H1 (cell line): ENCODE data around the gene PTPRE. TPM values are rescaled to one million over a fixed set of nuclear protein-coding genes. Genes with fewer than 3 reads are reported as not detected.

ENCODE experiments used
- CTCF ChIA-PET: fragments of 300-600 bp; sonication (Branson Sonifier 250); formaldehyde crosslinking; loops from one replicate; lab custom pipeline; 2021; ENCODE audit not compliant: partially characterized antibody; lab: Charles Lee
- POLR2A ChIA-PET: fragments of 300-600 bp; sonication (Branson Sonifier 250); formaldehyde crosslinking; loops from one replicate; lab custom pipeline; 2021; ENCODE audit warnings: inconsistent platforms; ENCODE audit not compliant: partially characterized antibody; lab: Charles Lee
- DNase-seq, 2 experiments: peaks; one replicate each; pipeline versions ENCODE4 v3.0.0 to v3.0.0-alpha.2; 2010 to 2022; ENCODE audit warnings: low spot score in 2 of 2, low read depth in 1 of 2, mixed read lengths in 1 of 2
- FAIRE-seq: peaks from 2 replicates; lab custom pipeline; 2011; peaks lifted over from hg19 to GRCh38; lab: Jason Lieb, UNC
- H2AFZ ChIP-seq: 2 replicates; pipeline ENCODE4 v1.8.1; 2012; ENCODE audit warnings: low read length, inconsistent platforms
- H2AK5ac ChIP-seq: 2 replicates; pipeline ENCODE4 v1.6.1; 2013; ENCODE audit warnings: low read depth, low read length
- H2BK120ac ChIP-seq: replicated peaks from 2 replicates; pipeline ENCODE3; 2013; ENCODE audit warnings: low read depth, low read length, inconsistent platforms
- H2BK12ac ChIP-seq: 2 replicates; pipeline ENCODE4 v1.6.1; 2013; ENCODE audit warnings: low read depth, low read length
- H2BK15ac ChIP-seq: 2 replicates; pipeline ENCODE4 v1.6.1; 2013; ENCODE audit warnings: low read length
- H2BK20ac ChIP-seq: 2 replicates; pipeline ENCODE4 v1.6.1; 2013; ENCODE audit warnings: low read length
- H2BK5ac ChIP-seq: 2 replicates; pipeline ENCODE4 v1.6.1; 2013; ENCODE audit warnings: low read depth, low read length
- H3K14ac ChIP-seq: 2 replicates; pipeline ENCODE4 v1.6.1; 2013; ENCODE audit warnings: inconsistent platforms; ENCODE audit not compliant: insufficient read length
- H3K18ac ChIP-seq: 2 replicates; pipeline ENCODE4 v1.6.1; 2013; ENCODE audit warnings: low read length; ENCODE audit errors: extremely low read depth
- H3K23ac ChIP-seq: 2 replicates; pipeline ENCODE4 v1.6.1; 2013; ENCODE audit warnings: inconsistent platforms; ENCODE audit not compliant: insufficient read length
- H3K23me2 ChIP-seq: 2 replicates; pipeline ENCODE4 v1.6.1; 2013; ENCODE audit warnings: low read depth, low read length
- H3K27ac ChIP-seq: 2 replicates; pipeline ENCODE4 v1.6.1; 2011; ENCODE audit warnings: low read depth, low read length, inconsistent platforms
- H3K27me3 ChIP-seq, 4 experiments: replicated peaks in 1 of 4; 1 replicate in 1 of 4; 2 replicates in 3 of 4; pipeline versions ENCODE4 v1.6.1 to v1.8.1; 2011 to 2013; ENCODE audit warnings: low read length in 3 of 4, mild to moderate bottlenecking in 3 of 4, inconsistent platforms in 2 of 4, mixed read lengths in 2 of 4, moderate library complexity in 1 of 4; ENCODE audit not compliant: control insufficient read depth in 3 of 4, insufficient read depth in 3 of 4; ENCODE audit errors: extremely low read depth in 1 of 4
- H3K36me3 ChIP-seq, 4 experiments: 2 replicates each; pipeline versions ENCODE4 v1.6.1 to v1.8.1; 2011 to 2013; ENCODE audit warnings: mild to moderate bottlenecking in 4 of 4, low read length in 3 of 4, moderate library complexity in 2 of 4, control low read depth in 1 of 4, inconsistent platforms in 1 of 4; ENCODE audit not compliant: insufficient read depth in 4 of 4, control insufficient read depth in 2 of 4
- H3K4ac ChIP-seq: replicated peaks from 2 replicates; pipeline ENCODE3; 2013; ENCODE audit warnings: low read length, low read depth, mixed read lengths, inconsistent platforms; ENCODE audit not compliant: insufficient read length
- H3K4me1 ChIP-seq, 4 experiments: replicated peaks in 1 of 4; 1 replicate in 1 of 4; 2 replicates in 3 of 4; pipeline versions ENCODE4 v1.6.1 to v1.8.1; 2011 to 2013; ENCODE audit warnings: low read length in 3 of 4, inconsistent platforms in 2 of 4, mixed read lengths in 1 of 4; ENCODE audit not compliant: insufficient read depth in 4 of 4, control insufficient read depth in 3 of 4
- H3K4me2 ChIP-seq, 2 experiments: 2 replicates each; pipeline versions ENCODE4 v1.6.1 to v1.8.1; 2011 to 2013; ENCODE audit warnings: low read depth in 2 of 2, low read length in 2 of 2, control low read depth in 1 of 2, inconsistent platforms in 1 of 2, mild to moderate bottlenecking in 1 of 2; ENCODE audit not compliant: insufficient read depth in 1 of 2
- H3K4me3 ChIP-seq, 4 experiments: fragments of 200-600, 300-600 bp in 1 of 4; sonication (generic), shearing (Covaris generic), sonication (Bioruptor Twin) in 1 of 4; 2 replicates each; pipeline versions ENCODE4 v1.5.1 to v1.8.1; 2011 to 2016; ENCODE audit warnings: low read length in 4 of 4, low read depth in 3 of 4, control low read depth in 2 of 4, inconsistent platforms in 2 of 4, mild to moderate bottlenecking in 2 of 4, mixed read lengths in 1 of 4, moderate library complexity in 1 of 4; ENCODE audit not compliant: insufficient read depth in 2 of 4; ENCODE audit errors: extremely low read depth in 1 of 4
- H3K56ac ChIP-seq: replicated peaks from 2 replicates; pipeline ENCODE3; 2013; ENCODE audit warnings: low read depth, mild to moderate bottlenecking, mixed read lengths, low read length, inconsistent platforms; ENCODE audit not compliant: insufficient read length
- H3K79me1 ChIP-seq: 2 replicates; pipeline ENCODE4 v1.6.1; 2013; ENCODE audit warnings: low read depth, low read length, control low read depth
- H3K79me2 ChIP-seq, 2 experiments: 2 replicates each; pipeline versions ENCODE4 v1.6.1 to v1.8.1; 2012 to 2013; ENCODE audit warnings: low read length in 2 of 2, mild to moderate bottlenecking in 2 of 2, inconsistent platforms in 1 of 2; ENCODE audit not compliant: insufficient read depth in 2 of 2, control insufficient read depth in 1 of 2
- H3K9ac ChIP-seq, 4 experiments: replicated peaks in 1 of 4; 1 replicate in 1 of 4; 2 replicates in 3 of 4; pipeline versions ENCODE4 v1.6.1 to v1.8.1; 2011 to 2013; ENCODE audit warnings: low read depth in 3 of 4, low read length in 3 of 4, control low read depth in 2 of 4, mild to moderate bottlenecking in 2 of 4, moderate library complexity in 2 of 4, inconsistent platforms in 1 of 4; ENCODE audit errors: extremely low read depth in 1 of 4
- H3K9me3 ChIP-seq, 2 experiments: 2 replicates each; pipeline versions ENCODE4 v1.6.1 to v1.8.1; 2012 to 2013; ENCODE audit warnings: mild to moderate bottlenecking in 2 of 2, moderate library complexity in 2 of 2, control low read depth in 1 of 2, inconsistent platforms in 1 of 2, low read depth in 1 of 2, low read length in 1 of 2, mixed read lengths in 1 of 2; ENCODE audit not compliant: insufficient read depth in 2 of 2
- H4K20me1 ChIP-seq, 2 experiments: replicated peaks in 1 of 2; 2 replicates each; pipeline versions ENCODE3 to v1.8.1; 2011 to 2013; ENCODE audit warnings: inconsistent platforms in 2 of 2, low read length in 2 of 2, mild to moderate bottlenecking in 1 of 2; ENCODE audit not compliant: insufficient read depth in 2 of 2, control insufficient read depth in 1 of 2
- H4K5ac ChIP-seq: 2 replicates; pipeline ENCODE4 v1.6.1; 2013; ENCODE audit warnings: low read length, low read depth, mixed read lengths, inconsistent platforms; ENCODE audit not compliant: insufficient read length
- H4K8ac ChIP-seq: 2 replicates; pipeline ENCODE4 v1.8.0; 2013; ENCODE audit warnings: mild to moderate bottlenecking, moderate library complexity, low read length, inconsistent platforms; ENCODE audit not compliant: insufficient read depth; ENCODE audit errors: extremely low read depth
- H4K91ac ChIP-seq: replicated peaks from 2 replicates; pipeline ENCODE3; 2013; ENCODE audit warnings: low read length, mixed read lengths, inconsistent platforms; ENCODE audit not compliant: insufficient read length
- ATF2 ChIP-seq: IDR thresholded peaks from 2 replicates; pipeline ENCODE4 v1.6.1; 2012; ENCODE audit warnings: low read length, inconsistent platforms
- CEBPB ChIP-seq: IDR thresholded peaks from 2 replicates; pipeline ENCODE4 v1.6.1; 2012; ENCODE audit warnings: low read depth, low read length
- EGR1 ChIP-seq: IDR thresholded peaks from 2 replicates; pipeline ENCODE4 v1.6.1; 2011; ENCODE audit warnings: low read depth, low read length, borderline replicate concordance
- EZH2 ChIP-seq: fragments of 200-600 bp; sonication (generic); IDR thresholded peaks from 2 replicates; pipeline ENCODE4 v1.7.1; 2012; ENCODE audit warnings: low read depth, mild to moderate bottlenecking, moderate library complexity, low read length, inconsistent platforms; ENCODE audit not compliant: severe bottlenecking
- GABPA ChIP-seq: IDR thresholded peaks from 2 replicates; pipeline ENCODE4 v1.6.1; 2011; ENCODE audit warnings: mild to moderate bottlenecking, low read length, moderate library complexity, borderline replicate concordance; ENCODE audit not compliant: insufficient read depth
- KDM5A ChIP-seq: fragments of 200-600 bp; IDR thresholded peaks from 2 replicates; pipeline ENCODE4 v1.7.1; 2012; ENCODE audit warnings: mild to moderate bottlenecking, low read length, inconsistent platforms, mixed read lengths
- PHF8 ChIP-seq: fragments of 200-600 bp; sonication (generic); conservative IDR thresholded peaks from 2 replicates; pipeline ENCODE4 v1.7.1; 2012; ENCODE audit warnings: low read depth, mild to moderate bottlenecking, inconsistent platforms, low read length, moderate library complexity
- RFX5 ChIP-seq: IDR thresholded peaks from 2 replicates; pipeline ENCODE4 v1.6.1; 2011; ENCODE audit warnings: low read depth, low read length, improper control_type of control experiment, borderline replicate concordance
- RNF2 ChIP-seq: fragments of 200-900, 300-1000 bp; sonication (generic); IDR thresholded peaks from 2 replicates; pipeline ENCODE4 v1.7.1; 2016; ENCODE audit warnings: borderline replicate concordance, low read depth, mild to moderate bottlenecking, antibody characterized with exemption, low read length; ENCODE audit not compliant: poor library complexity, severe bottlenecking; ENCODE audit errors: missing control alignments
- SP1 ChIP-seq: IDR thresholded peaks from 2 replicates; pipeline ENCODE4 v1.6.1; 2011; ENCODE audit warnings: low read depth, low read length
- SUZ12 ChIP-seq: fragments of 200-600 bp; sonication (generic); IDR thresholded peaks from 2 replicates; pipeline ENCODE4 v1.6.1; 2012; ENCODE audit warnings: mild to moderate bottlenecking, inconsistent platforms, low read length, moderate library complexity, mixed read lengths
- TAF7 ChIP-seq: optimal IDR thresholded peaks from 2 replicates; pipeline ENCODE3; 2011; ENCODE audit warnings: low read depth, mild to moderate bottlenecking, inconsistent platforms, low read length, moderate library complexity, borderline replicate concordance
- WGBS, 2 experiments: shearing (Covaris generic) in 1 of 2; methylation state at CpG; one replicate each; pipeline versions ENCODE4 v1.1.6 to v1.1.7; 2013 to 2015; ENCODE audit warnings: low lambda C conversion rate in 2 of 2, mixed read lengths in 2 of 2, inconsistent platforms in 1 of 2, low coverage in 1 of 2, missing lambda C conversion rate in 1 of 2; ENCODE audit not compliant: insufficient replicate concordance in 2 of 2, insufficient coverage in 1 of 2, insufficient read length in 1 of 2; ENCODE audit errors: extremely low coverage in 1 of 2, missing lambda C conversion rate in 1 of 2; 5-methylcytosine and 5-hydroxymethylcytosine counted together
- polyA plus RNA-seq, 7 experiments: library from polyadenylated mRNA; depleted of rRNA in 3 of 7; stranded (reverse) in 5 of 7; unstranded in 2 of 7; fragments of >200 nt in 5 of 7; fragments of 200-250 nt in 2 of 7; gene quantifications; 1 replicate in 5 of 7; 2 replicates in 1 of 7; 4 replicates in 1 of 7; pipeline versions ENCODE4 v1.2.1 to v1.2.3, GENCODE V29; 2011 to 2013; ENCODE audit warnings: missing spikeins in 2 of 7, mixed read lengths in 2 of 7
- total RNA-seq: library from RNA; stranded (reverse); fragmentation: NEBNext Ultra II Directional; extraction: Animal tissue kit (Norgen Biotek cat#: 25700); gene quantifications from 2 replicates; pipeline ENCODE4 v1.2.1, GENCODE V29; 2021

PTPRE gene
- total and polyA plus RNA-seq, 2 of the 8 experiments (the other 6 are each of a cell fraction or from before 2014, with no cell fraction given): 0.33 to 0.54 TPM

DNA sequence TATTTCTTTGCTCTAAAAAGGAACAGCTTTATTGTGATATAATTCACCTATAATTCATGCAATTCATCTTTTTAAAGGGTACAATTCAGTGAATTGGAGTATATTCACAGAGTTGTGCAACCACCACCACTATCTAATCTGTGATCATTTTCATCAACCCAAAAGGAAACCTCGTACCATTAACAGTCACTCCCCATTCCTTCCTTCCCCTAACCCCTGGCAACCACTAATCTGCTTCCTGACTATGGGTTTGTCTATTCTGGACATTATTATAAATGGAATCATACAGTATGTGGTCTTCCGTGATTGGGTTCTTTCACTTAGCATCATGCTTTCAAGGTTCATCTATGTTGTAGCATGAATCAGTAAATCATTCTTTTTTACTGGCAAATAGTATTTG, 167.0 kb downstream of the PTPRE start:
- Histone ChIP-seq H2BK5ac (no peak overlapping the region), H3K14ac (no peak overlapping the region), H3K9ac (no peak overlapping the region), H4K5ac (no peak overlapping the region), H3K79me1 (no peaks in the 10 kb centered on the region), H3K36me3 (no peaks in the 10 kb centered on the region), H2BK20ac (no peak overlapping the region), H3K4me3 (no peak overlapping the region), H3K27ac (no peak overlapping the region), H4K8ac (no peak overlapping the region), H3K4me2 (no peak overlapping the region), H4K20me1 (no peaks in the 10 kb centered on the region), H2BK15ac (no peak overlapping the region), H3K9me3 (no peaks in the 10 kb centered on the region), H2AK5ac (no peak overlapping the region), H3K4ac (no peak overlapping the region), H3K56ac (no peak overlapping the region), H4K91ac (no peak overlapping the region), H3K4me1 (peaks cover 0 to 3% (median 0%) of the 10 kb centered on the region in 4 experiments; a peak in 1 of 7 replicates), H2BK120ac (no peak overlapping the region), H3K23me2 (no peaks in the 10 kb centered on the region), H3K18ac (no peak overlapping the region), H2AFZ (no peak overlapping the region), H3K27me3 (0 out of 7 replicates have a peak, but pooled peaks cover 0 to 2% (median 0%) of the 10 kb centered on the region in 4 experiments), H2BK12ac (no peak overlapping the region), H3K79me2 (no peaks in the 10 kb centered on the region), H3K23ac (no peak overlapping the region)
- ChIA-PET CTCF (interaction anchor here (2.0 to 5.4 kb wide), 3 partner anchors 12 to 38 kb away, joined by 8 to 52 read pairs (median 14); no protein-coding TSS in a partner anchor), POLR2A (no interaction called here)
- DNase-seq: no peak
- WGBS, 2 experiments: 88% methylated on average over 2 of the region's 2 CpGs; no CpG with 5 or more reads in 1 of the 2 experiments
- no peak for FAIRE-seq
- no peak for TF ChIP-seq RFX5
- TF ChIP-seq GABPA: no peak
- TF ChIP-seq RNF2: no peak
- no peak for TF ChIP-seq TAF7
- TF ChIP-seq CEBPB: no peak
- TF ChIP-seq EGR1: no peak
- no peak for TF ChIP-seq ATF2
- no peak for TF ChIP-seq SP1
- TF ChIP-seq EZH2: no peak
- TF ChIP-seq KDM5A: no peak
- TF ChIP-seq PHF8: no peak
- no peak for TF ChIP-seq SUZ12
